Purkinje cell (primary cell): ENCODE measurements around the gene GPN3. TPM values are rescaled to one million over a fixed set of nuclear protein-coding genes. Genes with fewer than 3 reads are reported as not detected.

Experiments
- polyA plus RNA-seq: library from polyadenylated mRNA; unstranded; fragments of >200 nt; fragmentation: Nextera tagmentation; gene quantifications from 2 replicates; pipeline ENCODE4 v1.2.1, GENCODE V29; 2014

The GPN3 gene
- 37.9 and 52.5 TPM in 2 replicates for polyA plus RNA-seq

GRCh38 chr12:110468214-110469048 is at the start of gene GPN3, which contains the start of gene FAM216A:
TSS of gene GPN3 (minus strand) at chr12:110468257. CDS start at chr12:110468203, 54 bp downstream.
TSS of gene FAM216A (plus strand) at chr12:110468845. CDS start at chr12:110468876, 31 bp downstream.

GRCh38 chr12:110501752-110502738 is 34.0 kb upstream of the GPN3 start, which contains the start of the genes RAD9B and VPS29:
TSS of gene RAD9B (plus strand) at chr12:110502331. CDS start at chr12:110502338, 7 bp downstream.
TSS of gene VPS29 (minus strand) at chr12:110502111. CDS start at chr12:110502051, 60 bp downstream.

GRCh38 chr12:110449799-110450497 is 18.1 kb downstream of the GPN3 start, which contains the start of gene ARPC3:
TSS of gene ARPC3 (minus strand) at chr12:110450337. CDS start at chr12:110450260, 77 bp downstream.

GRCh38 chr12:110403146-110403975 is 64.7 kb downstream of the GPN3 start, which contains the start of gene ANAPC7:
TSS of gene ANAPC7 (minus strand) at chr12:110403708. CDS start at chr12:110403627, 81 bp downstream.

Other genes with a start within 250 kb of the GPN3 start
- 626 and 758 TPM in 2 replicates for gene ATP2A2, start 187.0 kb downstream of the GPN3 start, polyA plus RNA-seq
- gene ANAPC7, start 64.5 kb downstream of the GPN3 start, polyA plus RNA-seq: 48.7 and 54.4 TPM in 2 replicates
- gene ARPC3, start 17.9 kb downstream of the GPN3 start, polyA plus RNA-seq: 480 and 540 TPM in 2 replicates
- gene FAM216A, start 588 bp upstream of the GPN3 start, polyA plus RNA-seq: 69.0 and 70.7 TPM in 2 replicates
- 561 and 578 TPM in 2 replicates for gene VPS29, start 33.9 kb upstream of the GPN3 start, polyA plus RNA-seq
- gene RAD9B, start 34.1 kb upstream of the GPN3 start, polyA plus RNA-seq: not detected in 2 replicates
- gene PPTC7, start 115.1 kb upstream of the GPN3 start, polyA plus RNA-seq: 27.5 and 28.5 TPM in 2 replicates
- gene TCTN1, start 145.9 kb upstream of the GPN3 start, polyA plus RNA-seq: 12.0 and 13.8 TPM in 2 replicates
- 0.50 and 1.2 TPM in 2 replicates for gene HVCN1, start 220.9 kb upstream of the GPN3 start, polyA plus RNA-seq